HG03378 (cell line): ENCODE data around the gene PCGF5.
"Not testable (repeated sequence)": the region's sequence is repeated elsewhere in the genome, so short reads cannot be mapped to it uniquely, and the experiment has no call there.

ENCODE experiments used
- ATAC-seq: cut with Tn5 transposase; IDR thresholded peaks from one replicate; pipeline ENCODE4 v1.9.1; 2021; ENCODE audit warnings: mild to moderate bottlenecking, moderate library complexity; ENCODE audit not compliant: unreplicated experiment

Gene PCGF5

GRCh38 chr10:91220194-91220953, at the start of gene PCGF5:
Gene PCGF5, plus strand, starts transcription at chr10:91220663. Its CDS starts 2,209 bp downstream, at chr10:91222872.
- ATAC-seq = peak; percentile 78

GRCh38 chr10:91171485-91171884, 49.0 kb upstream of the PCGF5 start:
- ATAC-seq = no peak

GRCh38 chr10:91172348-91172747, 48.1 kb upstream of the PCGF5 start:
- ATAC-seq = no peak

- no peak for ATAC-seq
Measured at GRCh38 chr10:91185239-91185875, 35.1 kb upstream of the PCGF5 start.

- ATAC-seq = no peak
Measured at GRCh38 chr10:91187156-91187555, 33.3 kb upstream of the PCGF5 start.

- ATAC-seq = not testable (repeated sequence)
Measured at GRCh38 chr10:91188010-91188409, 32.5 kb upstream of the PCGF5 start.

GRCh38 chr10:91188889-91189288, 31.6 kb upstream of the PCGF5 start:
- no peak for ATAC-seq

- no peak for ATAC-seq
Measured at GRCh38 chr10:91190388-91190870, 30.0 kb upstream of the PCGF5 start.

- ATAC-seq = peak; percentile 86
Measured at GRCh38 chr10:91190876-91191583, 29.4 kb upstream of the PCGF5 start.

- ATAC-seq = no peak
Measured at GRCh38 chr10:91191584-91191919, 28.9 kb upstream of the PCGF5 start.

GRCh38 chr10:91194497-91195179, 25.8 kb upstream of the PCGF5 start:
- ATAC-seq = no peak

GRCh38 chr10:91196268-91197048, 24.0 kb upstream of the PCGF5 start:
- ATAC-seq = no peak

GRCh38 chr10:91197127-91197526, 23.3 kb upstream of the PCGF5 start:
- ATAC-seq = no peak

- ATAC-seq = peak; percentile 65
Measured at GRCh38 chr10:91198781-91199180, 21.7 kb upstream of the PCGF5 start.

- no peak for ATAC-seq
Measured at GRCh38 chr10:91200314-91201212, 19.9 kb upstream of the PCGF5 start.

- ATAC-seq = peak; percentile 51
Measured at GRCh38 chr10:91201213-91201996, 19.1 kb upstream of the PCGF5 start.

- ATAC-seq = peak; percentile 51
Measured at GRCh38 chr10:91206427-91206826, 14.0 kb upstream of the PCGF5 start.

- no peak for ATAC-seq
Measured at GRCh38 chr10:91206837-91207474, 13.5 kb upstream of the PCGF5 start.
